Astrocyte (in vitro differentiated cells and primary cell): ENCODE measurements around the gene VPS36.

Experiments used
- EZH2 ChIP-seq: IDR thresholded peaks from 2 replicates; pipeline ENCODE4 v1.6.1; 2012; ENCODE audit warnings: mild to moderate bottlenecking, low read length, inconsistent platforms; ENCODE audit not compliant: insufficient read depth
- TF ChIP-seq, protein P1 (sequence below): IDR thresholded peaks from 2 replicates; pipeline ENCODE4 v1.5.1; 2011; ENCODE audit warnings: low read depth, mild to moderate bottlenecking, inconsistent platforms, low read length, moderate library complexity; ENCODE audit not compliant: insufficient read depth

GRCh38 chr13:52461265-52461664 lies 10.8 kb upstream of the VPS36 start:
- TF ChIP-seq, protein P1, sequence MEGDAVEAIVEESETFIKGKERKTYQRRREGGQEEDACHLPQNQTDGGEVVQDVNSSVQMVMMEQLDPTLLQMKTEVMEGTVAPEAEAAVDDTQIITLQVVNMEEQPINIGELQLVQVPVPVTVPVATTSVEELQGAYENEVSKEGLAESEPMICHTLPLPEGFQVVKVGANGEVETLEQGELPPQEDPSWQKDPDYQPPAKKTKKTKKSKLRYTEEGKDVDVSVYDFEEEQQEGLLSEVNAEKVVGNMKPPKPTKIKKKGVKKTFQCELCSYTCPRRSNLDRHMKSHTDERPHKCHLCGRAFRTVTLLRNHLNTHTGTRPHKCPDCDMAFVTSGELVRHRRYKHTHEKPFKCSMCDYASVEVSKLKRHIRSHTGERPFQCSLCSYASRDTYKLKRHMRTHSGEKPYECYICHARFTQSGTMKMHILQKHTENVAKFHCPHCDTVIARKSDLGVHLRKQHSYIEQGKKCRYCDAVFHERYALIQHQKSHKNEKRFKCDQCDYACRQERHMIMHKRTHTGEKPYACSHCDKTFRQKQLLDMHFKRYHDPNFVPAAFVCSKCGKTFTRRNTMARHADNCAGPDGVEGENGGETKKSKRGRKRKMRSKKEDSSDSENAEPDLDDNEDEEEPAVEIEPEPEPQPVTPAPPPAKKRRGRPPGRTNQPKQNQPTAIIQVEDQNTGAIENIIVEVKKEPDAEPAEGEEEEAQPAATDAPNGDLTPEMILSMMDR: no peak
- no peak for TF ChIP-seq EZH2
